HAP-1 (cell line): Measurements from ENCODE around the gene TBC1D24.
"Not testable (repeated sequence)": the region's sequence is repeated elsewhere in the genome, so short reads cannot be mapped to it uniquely, and the experiment has no call there.

Source experiments
- DNase-seq, 2 experiments: peaks; one replicate each; pipeline ENCODE4 v3.0.0-alpha.2; 2016 to 2020; ENCODE audit warnings: low spot score in 2 of 2
- H3K27me3 ChIP-seq: fragments of 250-450 bp; sonication (Bioruptor Pico); 2 replicates; pipeline ENCODE4 v1.5.1; 2020; ENCODE audit warnings: low read depth, mild to moderate bottlenecking, moderate library complexity
- H3K36me3 ChIP-seq: fragments of 250-450 bp; sonication (Bioruptor Pico); replicated peaks from 2 replicates; pipeline ENCODE4 v1.5.1; 2020; ENCODE audit warnings: mild to moderate bottlenecking
- H3K4me1 ChIP-seq: fragments of 250-450 bp; sonication (Bioruptor Pico); 2 replicates; pipeline ENCODE4 v1.5.1; 2020; ENCODE audit warnings: mild to moderate bottlenecking
- H3K4me3 ChIP-seq: fragments of 250-450 bp; sonication (Bioruptor Pico); 2 replicates; pipeline ENCODE4 v1.5.1; 2020; ENCODE audit warnings: mild to moderate bottlenecking, moderate library complexity
- H3K9me3 ChIP-seq: fragments of 250-450 bp; sonication (Bioruptor Pico); 2 replicates; pipeline ENCODE4 v1.5.1; 2020; ENCODE audit warnings: mild to moderate bottlenecking, moderate library complexity
- in situ Hi-C: fragments of 300-500 bp; cut with MboI; formaldehyde crosslinking; loops from 3 replicates; pipeline ENCODE4 v1.14.3; 2020; ENCODE audit warnings: low sequenced_read_pairs, inconsistent platforms, mixed read lengths

Gene TBC1D24

DNA sequence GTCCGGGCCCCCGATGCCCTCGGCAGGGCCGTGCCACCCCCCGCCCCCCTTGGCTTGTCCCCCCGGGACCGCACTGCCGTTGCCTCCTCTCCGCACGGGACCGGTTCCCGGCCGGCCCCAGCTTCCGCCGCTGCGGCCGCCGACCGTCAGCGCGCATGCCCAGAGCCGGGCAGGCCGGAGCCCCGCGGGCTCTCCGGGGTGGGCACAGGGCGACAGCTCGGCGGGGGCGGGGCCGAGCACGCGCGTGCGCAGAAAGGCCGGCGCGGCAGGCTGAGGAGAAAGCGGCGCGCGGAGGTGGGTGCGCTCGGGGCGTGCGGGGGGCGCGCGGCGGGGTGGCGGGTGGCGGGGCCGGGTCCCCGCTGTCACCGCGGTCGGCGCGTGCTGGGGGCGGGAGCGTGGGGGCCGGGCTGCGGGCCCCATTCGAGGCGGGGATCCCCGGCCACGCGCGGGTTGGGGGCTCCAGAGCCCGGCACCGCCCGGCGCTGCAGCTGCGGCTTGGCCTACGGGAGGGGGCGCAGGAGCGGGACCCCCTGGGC lies at the start of gene TBC1D24:
TSS of gene TBC1D24 (plus strand) at position 251 of the 536 bp plus-strand sequence. CDS start 21,022 bp downstream, outside the sequence.
- Histone ChIP-seq H3K9me3 (no peaks in the 10 kb centered on the region), H3K4me1 (peaks cover 14% of the 10 kb centered on the region), H3K36me3 (0 out of 2 replicates have a peak, but pooled peaks cover 3% of the 10 kb centered on the region), H3K27me3 (no peaks in the 10 kb centered on the region), H3K4me3 (peak within 1 kb of the TSS; percentile 72)
- in situ Hi-C loops: no loop called here
- DNase-seq: peak; percentile 66 to 91

DNA sequence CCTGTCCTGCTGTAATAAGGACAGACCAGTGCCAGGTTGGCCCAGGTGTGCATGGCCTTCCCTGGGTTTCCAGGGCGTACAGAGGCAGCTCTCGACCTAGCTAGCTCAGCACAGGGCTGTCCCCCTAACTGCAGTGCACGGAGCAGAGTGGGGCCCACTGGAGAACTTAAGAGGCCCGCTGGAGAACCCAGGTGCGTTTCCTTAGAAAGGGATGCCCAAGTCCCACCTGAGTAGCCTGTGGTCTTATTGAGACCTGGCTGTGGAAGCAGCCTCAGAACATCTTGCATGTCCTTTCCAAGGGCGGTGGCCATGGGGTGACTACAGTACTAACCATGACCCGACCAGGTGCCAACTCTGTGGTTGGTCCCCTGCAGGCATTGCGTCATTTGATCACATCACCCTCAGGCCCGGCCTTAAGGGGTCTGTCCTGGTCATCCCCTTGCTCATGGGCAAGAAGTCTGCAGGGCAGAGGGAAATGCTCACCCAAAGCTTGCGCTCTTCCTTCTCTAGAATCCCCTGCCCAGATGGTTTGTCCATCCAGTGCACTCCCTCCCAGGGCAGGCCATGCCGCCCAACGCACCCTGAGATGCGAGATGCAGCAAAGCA lies 49.0 kb upstream of the TBC1D24 start:
- no peak overlapping the region for H3K4me3 ChIP-seq
- no peaks in the 10 kb centered on the region for H3K9me3 ChIP-seq
- H3K4me1 ChIP-seq: peaks cover 15% of the 10 kb centered on the region
- in situ Hi-C loops: no loop called here
- H3K27me3 ChIP-seq: no peaks in the 10 kb centered on the region
- H3K36me3 ChIP-seq: peaks cover 11% of the 10 kb centered on the region
- DNase-seq: no peak

DNA sequence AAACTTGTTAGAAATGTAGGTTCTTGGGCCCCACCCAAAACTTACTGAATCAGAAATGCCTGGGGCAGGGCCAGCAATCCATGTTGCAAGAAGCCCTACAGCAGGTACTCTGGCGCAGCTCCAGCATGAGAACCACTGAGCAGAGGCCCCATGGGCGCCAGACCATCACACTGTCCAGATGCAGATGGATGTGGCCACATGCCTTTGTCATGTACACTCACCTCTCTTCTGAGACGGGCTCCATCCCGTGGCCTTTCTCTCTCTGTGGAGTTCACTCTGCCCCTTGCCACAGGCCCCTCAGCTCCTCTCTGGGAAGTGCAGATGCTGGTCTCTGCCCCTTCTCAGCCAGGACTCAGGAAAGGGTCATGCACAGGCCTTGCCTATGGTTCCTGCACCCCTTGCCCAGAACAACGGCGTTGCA lies 48.0 kb upstream of the TBC1D24 start:
- Histone ChIP-seq H3K4me1 (peaks cover 19% of the 10 kb centered on the region), H3K27me3 (no peaks in the 10 kb centered on the region), H3K36me3 (peaks cover 21% of the 10 kb centered on the region), H3K4me3 (no peak overlapping the region), H3K9me3 (no peaks in the 10 kb centered on the region)
- in situ Hi-C loops: no loop called here
- DNase-seq: no peak

DNA sequence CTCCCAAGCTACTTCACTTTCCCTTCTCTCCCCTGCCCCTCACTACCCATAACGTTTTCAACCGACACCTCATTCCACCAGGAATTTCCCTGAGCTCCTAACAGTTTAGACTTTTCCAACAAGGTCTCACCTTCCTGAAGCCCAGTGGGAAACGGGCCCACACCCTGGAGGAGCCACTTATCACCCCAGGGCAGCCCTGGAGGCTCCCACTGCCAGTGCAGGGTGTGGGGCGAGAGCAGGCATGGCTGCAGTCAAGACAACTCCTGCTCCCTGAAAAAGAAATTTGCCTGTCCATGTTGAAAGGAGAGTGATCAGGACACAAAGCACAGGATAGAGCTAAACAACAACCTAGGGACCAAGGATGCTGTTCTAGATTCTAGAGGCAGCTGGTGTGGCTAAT lies 47.4 kb upstream of the TBC1D24 start:
- peaks cover 27% of the 10 kb centered on the region for H3K36me3 ChIP-seq
- DNase-seq: no peak
- no peak overlapping the region for H3K4me3 ChIP-seq
- no peaks in the 10 kb centered on the region for H3K27me3 ChIP-seq
- H3K9me3 ChIP-seq: no peaks in the 10 kb centered on the region
- in situ Hi-C loops: no loop called here
- H3K4me1 ChIP-seq: peaks cover 19% of the 10 kb centered on the region

DNA sequence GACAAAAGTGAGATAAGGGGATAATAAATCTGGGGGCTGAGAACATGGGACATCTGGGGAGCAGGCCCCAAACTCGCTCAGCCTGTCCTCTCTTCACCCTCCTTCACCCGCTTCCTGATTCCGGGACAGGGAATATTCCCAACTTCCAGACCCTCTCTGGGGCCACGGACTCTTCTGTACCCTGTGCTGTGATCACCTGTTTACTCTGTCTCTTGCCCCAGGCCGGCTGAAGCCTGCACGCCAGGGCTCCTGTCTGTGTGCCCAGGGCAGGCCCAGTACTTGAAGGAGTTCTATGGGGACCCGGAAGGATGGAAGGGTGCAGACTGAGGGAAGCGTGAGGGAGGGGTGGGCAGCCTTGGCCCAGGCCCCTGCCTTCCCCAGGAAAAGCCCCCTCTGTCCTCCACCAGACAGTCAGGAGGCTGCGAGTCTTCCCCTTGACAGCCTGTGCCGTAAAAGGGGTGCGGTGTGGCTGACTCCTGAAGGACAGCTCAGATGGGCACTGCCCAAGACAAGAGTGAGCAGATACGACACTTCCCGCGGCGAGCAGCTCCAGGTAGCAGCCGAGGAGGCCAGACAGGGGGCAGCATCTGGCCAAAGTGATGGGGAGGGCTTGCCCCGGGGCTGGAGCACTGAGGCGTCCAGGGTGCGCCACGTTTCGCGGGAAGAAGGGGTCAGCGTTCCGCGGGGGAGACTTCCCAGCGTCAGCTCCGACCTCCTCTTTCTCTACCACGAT lies 46.7 kb upstream of the TBC1D24 start:
- Histone ChIP-seq H3K9me3 (no peaks in the 10 kb centered on the region), H3K36me3 (peaks cover 34% of the 10 kb centered on the region), H3K27me3 (no peaks in the 10 kb centered on the region), H3K4me1 (peaks cover 18% of the 10 kb centered on the region), H3K4me3 (peak overlapping the region; percentile 89)
- DNase-seq: peak in 1 of 2 experiments; percentile 47
- in situ Hi-C loops: no loop called here

DNA sequence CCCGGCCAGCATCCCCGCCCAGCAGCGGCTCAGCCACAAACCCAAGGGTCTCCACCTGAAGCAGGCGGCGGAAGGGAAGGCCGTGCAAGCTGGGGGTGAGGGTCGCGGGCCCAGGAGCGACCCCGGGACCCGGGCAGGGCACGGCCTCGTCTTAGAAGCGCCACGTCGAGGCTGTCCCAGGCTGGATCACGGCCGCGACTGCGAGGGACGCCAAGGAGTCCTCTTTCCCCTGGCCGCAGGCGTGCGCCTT lies 46.2 kb upstream of the TBC1D24 start:
- H3K36me3 ChIP-seq: peaks cover 39% of the 10 kb centered on the region
- in situ Hi-C loops: no loop called here
- H3K9me3 ChIP-seq: no peaks in the 10 kb centered on the region
- no peak for DNase-seq
- H3K4me3 ChIP-seq: peak overlapping the region; percentile 89
- no peaks in the 10 kb centered on the region for H3K27me3 ChIP-seq
- H3K4me1 ChIP-seq: peaks cover 17% of the 10 kb centered on the region

DNA sequence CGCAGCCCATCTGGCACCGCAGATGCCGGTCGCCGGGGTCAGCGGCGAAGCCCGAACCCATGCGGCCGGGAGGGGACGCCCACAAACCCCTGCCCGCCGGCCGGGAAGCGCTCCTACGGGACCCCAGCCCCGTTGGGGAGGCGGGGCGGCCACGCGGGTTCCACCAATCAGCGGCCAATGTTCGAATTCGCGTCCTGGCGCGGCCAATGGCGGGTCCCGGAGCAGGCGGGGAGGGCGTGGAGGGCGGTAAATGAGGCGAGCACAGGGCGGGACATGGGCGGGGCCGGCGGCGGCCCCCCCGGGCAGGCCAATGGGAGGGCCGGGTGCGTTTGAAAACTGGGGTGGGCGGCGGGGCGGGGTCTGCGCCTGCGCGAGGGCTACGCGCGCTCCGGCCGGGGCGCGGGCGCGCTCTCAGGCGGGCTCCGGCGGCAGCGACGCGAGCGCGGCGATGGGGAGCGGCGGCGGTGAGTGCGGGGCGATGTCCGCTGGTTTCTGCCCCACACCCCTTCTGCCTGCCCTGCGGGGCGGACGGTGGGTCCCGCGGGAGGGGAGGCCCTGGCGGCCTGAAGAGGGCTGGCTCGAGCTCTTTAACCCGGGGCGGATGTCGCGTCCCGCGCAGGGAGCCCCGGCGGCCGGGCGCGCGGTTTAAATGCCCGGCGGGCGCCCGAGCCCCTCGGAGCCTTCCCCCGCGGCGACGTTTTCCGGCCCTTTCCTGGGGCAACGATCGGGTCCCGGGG lies 45.7 kb upstream of the TBC1D24 start, which contains the start of gene CCNF:
TSS of gene CCNF (plus strand) at position 414 of the 737 bp plus-strand sequence. CDS start at position 449, 35 bp downstream.
- DNase-seq: peak; percentile 95 to 99
- H3K9me3 ChIP-seq: no peaks in the 10 kb centered on the region
- peak within 1 kb of the TSS; percentile 89 for H3K4me3 ChIP-seq
- H3K4me1 ChIP-seq: peaks cover 17% of the 10 kb centered on the region
- in situ Hi-C loops: no loop called here
- no peaks in the 10 kb centered on the region for H3K27me3 ChIP-seq
- H3K36me3 ChIP-seq: peaks cover 44% of the 10 kb centered on the region

DNA sequence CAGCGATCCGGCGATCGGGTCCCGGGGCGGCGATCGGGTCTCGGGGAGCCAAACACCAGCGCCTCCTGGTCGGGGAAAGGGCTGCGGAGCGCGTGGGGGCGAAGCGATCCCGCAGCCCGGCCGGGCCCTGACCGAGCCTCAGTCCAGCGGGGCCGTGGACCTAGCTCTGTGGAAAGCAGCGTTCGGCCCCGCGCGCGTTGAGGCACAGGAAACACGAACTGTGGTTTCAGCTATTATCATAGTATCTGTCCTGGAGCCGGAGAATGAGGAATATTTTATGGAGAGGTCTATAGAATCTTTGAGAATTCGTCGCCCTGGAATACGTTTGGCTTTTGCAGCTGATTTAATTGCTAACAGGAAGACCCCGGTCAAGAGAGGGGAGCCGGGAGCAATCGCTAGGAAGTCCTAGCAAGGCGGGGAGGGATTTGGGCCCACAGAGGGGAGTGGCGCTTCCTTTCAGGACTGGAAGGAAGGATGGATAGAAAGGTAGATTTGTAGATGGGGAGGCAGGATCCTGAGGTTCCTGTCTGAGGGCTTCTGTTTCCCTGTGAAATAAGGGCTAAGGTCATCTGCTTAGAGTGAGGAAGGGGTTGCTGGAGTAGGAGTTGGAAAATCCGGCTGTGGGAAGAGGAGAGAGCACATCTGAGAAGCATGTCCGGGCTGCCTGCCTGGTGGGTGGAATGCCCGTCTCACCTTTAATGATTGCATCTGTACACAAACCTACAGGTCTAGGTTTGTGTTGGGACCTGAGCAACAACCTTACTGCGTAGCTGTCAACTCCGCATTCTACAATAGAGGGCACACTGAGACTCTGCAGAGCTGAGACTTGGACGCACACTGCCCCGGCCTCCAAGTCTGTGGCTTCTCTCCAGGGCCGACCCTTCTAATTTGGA lies 44.9 kb upstream of the TBC1D24 start:
- in situ Hi-C loops: no loop called here

DNA sequence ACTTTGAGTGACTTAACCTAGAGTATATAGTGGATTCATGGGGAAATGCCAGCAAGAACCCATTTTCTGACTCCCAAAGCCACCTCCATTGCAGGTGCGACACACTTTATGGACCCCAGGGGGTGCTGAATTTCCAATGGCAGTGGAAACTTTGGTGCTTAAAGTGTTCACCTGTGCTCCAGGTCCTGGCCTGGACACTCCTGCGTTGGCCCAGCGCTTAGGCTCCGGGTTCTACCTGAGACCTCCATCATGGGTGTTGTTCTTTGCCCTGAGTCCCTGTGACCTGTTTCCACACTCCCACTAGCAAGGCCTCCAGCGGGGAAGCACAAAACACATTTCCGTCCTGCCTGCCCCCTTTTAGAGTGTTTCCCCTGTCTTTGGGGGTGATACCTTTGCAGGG lies 42.6 kb upstream of the TBC1D24 start:
- in situ Hi-C loops: no loop called here
- no peaks in the 10 kb centered on the region for H3K27me3 ChIP-seq
- peaks cover 17% of the 10 kb centered on the region for H3K4me1 ChIP-seq
- H3K4me3 ChIP-seq: no peak overlapping the region
- H3K9me3 ChIP-seq: no peaks in the 10 kb centered on the region
- DNase-seq: no peak
- peaks cover 73% of the 10 kb centered on the region for H3K36me3 ChIP-seq

More for the DNA sequence above, 44.9 kb upstream of the TBC1D24 start:
- Histone ChIP-seq H3K36me3 (peaks cover 52% of the 10 kb centered on the region), H3K27me3 (no peaks in the 10 kb centered on the region), H3K4me3 (peak overlapping the region; percentile 89), H3K9me3 (no peaks in the 10 kb centered on the region), H3K4me1 (peaks cover 17% of the 10 kb centered on the region)
- DNase-seq: peak; percentile 36 to 50

DNA sequence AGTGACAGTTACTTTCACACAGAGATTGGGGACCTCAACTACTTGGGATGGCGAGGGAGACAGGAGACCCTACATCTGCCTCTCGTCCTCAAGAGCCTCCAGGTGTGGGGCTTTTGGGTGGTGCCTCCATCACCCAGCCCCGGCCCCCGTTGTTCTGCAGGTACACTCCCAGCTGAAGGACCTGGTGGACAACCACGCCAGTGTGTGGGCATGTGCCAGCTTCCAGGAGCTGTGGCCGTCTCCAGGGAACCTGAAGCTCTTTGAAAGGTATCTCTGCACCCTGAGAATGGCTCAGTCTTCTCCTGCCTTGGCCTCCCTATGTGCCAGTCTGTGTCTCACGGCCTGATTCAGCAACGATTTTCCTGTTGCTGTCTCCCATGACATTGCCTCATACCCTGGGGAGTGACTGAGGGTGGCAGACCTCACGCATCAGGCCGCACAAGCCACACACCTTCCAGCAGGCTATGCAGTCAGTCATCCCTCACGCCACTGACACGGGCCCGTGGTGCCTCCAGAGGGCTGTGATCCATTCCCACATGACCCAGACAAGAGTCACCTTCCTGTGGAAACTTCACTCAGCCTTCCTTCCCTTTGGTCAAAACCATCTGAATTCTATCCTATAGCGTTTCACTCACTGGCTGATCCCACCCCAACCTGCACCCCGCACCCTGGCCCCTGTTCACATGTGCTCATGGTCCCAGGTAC lies 42.0 kb upstream of the TBC1D24 start:
- H3K4me1 ChIP-seq: peaks cover 17% of the 10 kb centered on the region

DNA sequence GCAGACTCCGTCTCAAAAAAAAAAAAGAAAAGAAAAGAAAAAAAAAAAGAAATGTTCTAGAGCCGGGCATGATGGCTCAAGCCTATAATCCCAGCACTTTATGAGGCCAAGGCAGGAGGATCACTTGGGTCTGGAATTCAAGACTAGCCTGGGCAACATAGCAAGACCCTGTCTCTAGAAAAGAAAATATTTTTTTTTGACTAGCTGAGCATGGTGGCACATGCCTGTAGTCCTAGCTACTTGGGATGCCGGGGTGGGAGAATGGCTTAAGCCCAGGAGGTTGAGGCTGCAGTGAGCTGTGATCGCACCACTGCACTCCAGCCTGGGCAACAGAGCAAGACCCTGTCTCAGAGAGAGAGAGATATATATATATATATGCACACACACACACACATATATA lies 39.7 kb upstream of the TBC1D24 start:
- in situ Hi-C loops, H3K4me3 ChIP-seq, DNase-seq, H3K4me1 ChIP-seq, H3K9me3 ChIP-seq, H3K27me3 ChIP-seq: not testable (repeated sequence)
- H3K36me3 ChIP-seq: peaks cover 97% of the 10 kb centered on the region

More for the DNA sequence above, 42.0 kb upstream of the TBC1D24 start:
- Histone ChIP-seq H3K36me3 (peaks cover 79% of the 10 kb centered on the region), H3K9me3 (no peaks in the 10 kb centered on the region), H3K27me3 (no peaks in the 10 kb centered on the region), H3K4me3 (no peak overlapping the region)
- no peak for DNase-seq
- in situ Hi-C loops: no loop called here

DNA sequence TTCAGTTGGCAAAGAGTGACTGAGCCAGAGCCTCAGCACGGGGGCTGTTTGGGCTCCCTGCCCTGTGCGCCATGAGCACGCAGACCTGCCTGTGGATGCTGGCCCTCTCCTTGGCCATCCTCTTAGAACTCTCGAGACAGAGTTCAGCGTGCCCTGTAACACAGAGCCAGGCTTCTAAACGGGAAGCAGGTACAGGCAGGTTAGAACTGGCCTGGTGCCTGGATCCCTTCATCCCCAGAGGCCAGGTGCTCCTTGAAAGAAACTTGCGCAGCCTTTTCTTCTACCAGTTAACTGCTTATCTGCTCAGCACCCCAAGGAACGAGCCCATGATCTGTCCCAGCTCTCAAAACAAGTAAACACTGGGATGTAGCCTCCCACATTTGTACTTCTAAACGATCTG lies 38.8 kb upstream of the TBC1D24 start:
- DNase-seq: no peak
- Histone ChIP-seq H3K27me3 (no peaks in the 10 kb centered on the region), H3K4me1 (peaks cover 3% of the 10 kb centered on the region; the same call in 1 of the 2 replicates), H3K4me3 (no peak overlapping the region), H3K36me3 (peaks cover 96% of the 10 kb centered on the region), H3K9me3 (no peaks in the 10 kb centered on the region)
- in situ Hi-C loops: no loop called here
